HG02571 (cell line): Measurements from ENCODE around the gene IL17RD.

ENCODE experiments used
- ATAC-seq: cut with Tn5 transposase; IDR thresholded peaks from one replicate; pipeline ENCODE4 v1.9.1; 2021; ENCODE audit warnings: mild to moderate bottlenecking, moderate library complexity; ENCODE audit not compliant: unreplicated experiment

The IL17RD gene

GRCh38 chr3:57160076-57160764, 4.9 kb downstream of the IL17RD start:
- no peak for ATAC-seq

DNA sequence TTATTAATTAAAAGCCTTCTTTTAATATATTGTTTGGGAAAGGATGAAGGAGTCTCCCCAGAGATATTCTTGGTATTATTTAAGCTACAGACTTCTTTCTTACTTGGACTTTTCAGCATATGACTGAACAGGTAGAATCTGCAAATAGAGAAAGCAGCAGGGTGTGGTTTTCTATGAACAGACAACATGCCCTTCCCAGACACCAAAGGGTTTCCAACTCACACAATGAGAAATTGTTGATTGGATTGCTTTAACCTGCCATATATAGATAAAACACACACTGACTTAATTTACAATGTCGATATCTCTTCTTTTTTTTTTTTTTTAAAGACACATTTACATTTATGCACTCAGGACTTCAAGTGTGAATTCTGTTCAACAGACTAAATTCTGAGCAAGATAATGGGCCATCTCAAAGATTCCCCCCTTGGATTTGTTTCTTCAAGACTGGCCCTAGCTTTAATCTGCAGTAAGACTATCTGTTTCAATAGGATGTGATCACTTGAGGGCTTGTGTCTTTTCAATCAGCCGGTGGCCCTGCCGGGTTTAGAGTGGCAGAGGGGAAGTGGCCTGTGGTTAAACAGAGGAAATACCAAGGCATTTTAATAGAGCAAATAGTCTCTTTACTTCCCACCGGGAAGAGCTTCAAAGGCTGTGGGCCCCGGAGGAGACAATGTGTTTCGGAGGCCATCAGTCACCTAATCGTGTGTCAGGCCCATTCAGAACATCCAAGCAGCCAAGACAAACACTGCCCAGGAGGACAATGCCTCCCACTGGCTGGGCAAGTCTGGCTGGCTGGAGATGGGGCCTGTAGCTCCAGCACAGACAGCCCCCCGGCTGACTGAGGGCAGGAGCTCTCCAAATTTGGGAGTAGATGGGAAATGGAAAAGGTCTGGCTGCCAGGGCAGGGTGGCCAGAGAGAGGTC, 6.1 kb downstream of the IL17RD start:
- ATAC-seq = no peak

GRCh38 chr3:57158325-57158724, 6.8 kb downstream of the IL17RD start:
- ATAC-seq = no peak

DNA sequence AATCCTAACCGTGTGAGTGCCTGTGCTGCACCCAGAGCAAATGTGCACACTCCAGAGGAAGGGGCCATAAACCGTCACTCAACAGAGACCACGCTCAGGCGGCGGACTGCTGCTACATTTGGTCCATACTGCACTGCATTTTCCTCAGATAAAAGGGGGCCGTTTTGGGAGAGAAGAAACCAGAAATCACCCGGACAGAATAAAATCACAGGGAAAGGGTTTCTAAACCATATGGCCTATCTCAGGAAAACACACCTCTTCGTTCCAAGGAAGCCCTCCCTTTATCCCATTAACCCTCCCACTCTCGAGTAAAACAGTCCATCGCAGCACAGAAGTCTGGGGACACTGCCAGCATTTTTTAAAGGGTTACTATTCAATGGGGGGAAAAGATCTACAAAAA, 7.6 kb downstream of the IL17RD start:
- no peak for ATAC-seq

DNA sequence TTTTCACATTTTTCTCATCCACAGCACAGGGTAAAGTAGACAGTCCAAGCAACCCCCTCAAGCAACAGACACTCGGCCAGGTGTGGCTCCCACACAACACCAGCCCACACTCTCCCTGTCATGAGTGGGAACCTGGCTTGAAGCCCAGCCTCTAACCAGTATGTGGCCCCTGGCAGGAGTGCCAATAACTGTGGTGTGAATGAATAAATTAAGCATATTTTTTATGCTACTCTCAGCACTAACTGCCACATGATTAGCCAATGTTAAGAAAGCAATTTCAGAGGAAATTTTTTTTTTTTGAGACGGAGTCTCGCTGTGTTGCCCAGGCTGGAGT, 9.9 kb downstream of the IL17RD start:
- ATAC-seq = no peak

DNA sequence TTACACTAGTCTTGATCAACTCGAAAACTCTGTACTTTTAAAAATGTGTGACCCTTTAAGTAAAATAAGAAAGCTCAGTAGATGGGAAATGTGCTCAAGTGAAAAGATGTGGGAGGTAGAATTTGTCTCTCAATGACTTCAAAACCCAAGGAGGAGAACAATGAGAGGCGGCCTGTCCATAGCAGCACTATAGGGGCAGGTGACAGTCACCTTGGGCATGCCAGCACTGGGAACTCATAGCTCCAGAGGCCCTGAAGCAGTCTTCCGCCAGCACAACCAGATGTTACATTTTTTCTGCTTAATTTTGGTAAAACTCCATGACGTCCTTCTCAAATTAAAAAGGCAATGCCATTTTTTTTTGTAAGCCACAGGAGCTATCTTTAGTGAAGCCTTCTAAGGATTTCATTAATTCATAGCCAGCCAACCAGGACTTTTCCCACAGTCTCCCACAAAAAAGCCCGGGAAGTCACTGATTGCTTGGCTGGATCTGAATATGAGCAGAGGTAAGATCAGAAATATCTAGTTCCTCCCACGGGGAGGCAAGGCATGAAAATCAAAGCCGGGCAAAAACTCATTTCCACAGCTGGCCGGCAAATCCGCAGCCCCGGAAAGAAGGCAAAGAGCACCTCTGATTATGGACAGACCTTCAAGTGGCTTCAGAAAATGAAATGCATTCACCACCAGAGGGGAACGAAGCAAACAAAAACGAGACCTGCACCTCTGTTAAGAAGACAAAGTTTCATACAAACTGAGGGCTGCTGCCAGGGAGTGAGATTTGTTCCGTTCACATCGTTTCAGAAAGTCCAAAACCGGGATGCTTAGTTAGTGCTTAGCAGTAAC, 10.5 kb downstream of the IL17RD start:
- no peak for ATAC-seq

- ATAC-seq = no peak
Measured at GRCh38 chr3:57152151-57153143, 12.7 kb downstream of the IL17RD start.

DNA sequence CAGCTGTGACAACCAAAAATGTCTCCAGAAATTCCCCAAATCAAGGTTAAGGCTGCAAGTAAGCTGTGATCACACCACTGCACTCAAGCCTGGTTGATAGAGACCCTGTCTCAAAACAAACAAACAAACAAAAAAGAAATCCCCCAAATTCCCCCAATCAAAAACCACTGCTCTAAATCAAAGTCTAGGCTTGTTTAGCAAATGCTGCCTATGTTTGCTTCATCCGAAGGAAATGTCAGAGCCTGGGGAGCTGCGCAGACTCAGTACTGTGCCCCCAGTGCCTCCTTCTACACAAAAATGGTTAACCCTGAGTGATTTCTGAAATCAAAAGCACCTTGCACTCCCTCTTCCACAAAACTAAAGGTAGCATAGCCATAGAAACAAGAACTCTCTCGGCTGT, 13.4 kb downstream of the IL17RD start:
- no peak for ATAC-seq

DNA sequence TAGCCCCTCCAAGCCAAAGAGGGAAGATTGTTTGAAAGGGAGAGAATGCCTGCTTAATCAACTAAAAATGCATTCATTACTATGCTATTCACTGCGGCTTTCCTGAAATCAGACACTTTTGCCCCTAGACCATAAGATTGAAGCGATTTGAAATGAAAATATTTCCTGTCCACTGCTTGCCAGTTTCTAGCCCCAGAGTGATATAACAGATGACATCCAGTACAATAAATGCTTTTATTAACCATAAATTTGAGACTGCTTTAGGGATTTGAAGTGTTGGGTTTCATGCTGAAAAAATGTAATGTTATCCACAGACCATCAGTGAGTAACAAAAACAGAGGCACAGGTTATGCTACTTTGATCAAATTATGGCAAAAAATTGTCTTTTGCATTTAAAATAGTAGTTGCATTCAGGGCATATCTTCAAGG, 14.1 kb downstream of the IL17RD start:
- no peak for ATAC-seq

GRCh38 chr3:57150113-57150581, 15.0 kb downstream of the IL17RD start:
- no peak for ATAC-seq

DNA sequence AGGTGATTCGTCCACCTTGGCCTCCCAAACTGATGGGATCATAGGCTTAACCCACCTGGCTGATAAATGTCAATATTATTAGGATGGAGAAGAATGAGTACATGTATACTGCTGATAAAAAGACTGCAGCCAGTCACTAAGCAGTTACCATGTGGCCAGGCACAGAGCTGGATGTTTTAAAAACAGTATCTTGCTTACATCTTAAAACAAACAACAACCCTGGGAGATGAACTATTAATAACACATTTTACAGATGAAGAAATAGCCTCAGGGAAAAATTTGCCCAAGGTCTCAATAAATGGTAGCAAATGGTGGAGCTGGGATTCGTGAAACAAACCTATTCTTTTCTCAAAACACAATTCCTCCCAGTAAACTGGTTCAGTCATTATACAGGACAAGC, 18.1 kb downstream of the IL17RD start:
- no peak for ATAC-seq

- no peak for ATAC-seq
Measured at GRCh38 chr3:57145852-57146251, 19.3 kb downstream of the IL17RD start.

- no peak for ATAC-seq
Measured at GRCh38 chr3:57144952-57145351, 20.2 kb downstream of the IL17RD start.

- ATAC-seq = no peak
Measured at GRCh38 chr3:57143886-57144459, 21.2 kb downstream of the IL17RD start.

- ATAC-seq = no peak
Measured at GRCh38 chr3:57142411-57142723, 22.8 kb downstream of the IL17RD start.

- ATAC-seq = no peak
Measured at GRCh38 chr3:57141719-57142410, 23.3 kb downstream of the IL17RD start.

DNA sequence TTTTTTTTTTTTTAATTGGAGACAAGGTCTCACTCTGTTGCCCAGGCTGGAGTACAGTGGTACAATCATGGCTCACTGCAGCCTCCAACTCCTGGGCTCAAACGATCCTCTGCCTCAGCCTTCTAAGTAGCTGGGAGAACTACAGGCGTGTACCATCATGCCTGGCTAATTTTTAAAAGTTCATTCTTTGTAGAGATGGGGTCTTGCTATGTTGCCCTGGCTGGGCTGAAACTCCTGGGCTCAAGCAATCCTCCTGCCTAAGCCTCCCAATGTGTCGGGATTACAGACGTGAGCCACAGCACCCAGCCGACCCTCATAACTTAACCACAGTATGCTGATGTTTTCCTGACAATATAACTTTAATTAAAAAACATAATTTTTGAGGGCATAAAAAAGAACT, 24.3 kb downstream of the IL17RD start:
- ATAC-seq = no peak

DNA sequence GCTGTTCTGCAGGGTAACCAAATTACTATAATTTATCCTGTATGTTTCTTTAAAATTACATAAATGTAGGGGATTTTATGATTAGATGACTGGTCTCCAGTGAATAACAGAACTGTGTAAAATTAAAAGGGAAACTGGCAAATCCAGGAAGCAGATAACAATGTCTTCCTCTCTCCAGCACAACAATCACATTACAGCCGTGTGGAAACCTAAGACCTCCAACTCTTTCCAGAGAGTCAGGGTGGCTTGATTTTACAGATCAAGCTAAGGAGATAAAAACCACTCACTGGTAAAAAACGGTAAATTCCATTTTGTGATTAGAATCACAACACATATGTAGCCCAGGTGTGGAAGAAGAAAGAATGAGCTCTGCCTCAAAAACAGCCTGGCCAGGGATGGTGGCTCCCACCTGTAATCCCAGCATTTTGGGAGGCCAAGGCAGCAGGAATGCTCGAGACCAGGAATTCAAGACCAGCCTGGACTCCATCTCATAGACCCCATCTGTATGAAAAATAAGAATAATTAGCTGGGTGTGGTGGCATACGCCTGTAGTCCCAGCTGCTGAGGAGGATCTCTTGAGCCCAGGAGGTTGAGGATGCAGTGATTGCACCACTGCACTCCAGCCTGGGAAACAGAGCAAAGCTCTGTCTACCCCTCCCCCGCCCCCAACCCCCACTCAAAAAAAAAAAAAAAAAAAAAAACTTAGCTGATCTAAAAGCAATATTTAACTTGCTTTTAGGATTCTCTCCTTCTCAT, 29.0 kb downstream of the IL17RD start:
- no peak for ATAC-seq

DNA sequence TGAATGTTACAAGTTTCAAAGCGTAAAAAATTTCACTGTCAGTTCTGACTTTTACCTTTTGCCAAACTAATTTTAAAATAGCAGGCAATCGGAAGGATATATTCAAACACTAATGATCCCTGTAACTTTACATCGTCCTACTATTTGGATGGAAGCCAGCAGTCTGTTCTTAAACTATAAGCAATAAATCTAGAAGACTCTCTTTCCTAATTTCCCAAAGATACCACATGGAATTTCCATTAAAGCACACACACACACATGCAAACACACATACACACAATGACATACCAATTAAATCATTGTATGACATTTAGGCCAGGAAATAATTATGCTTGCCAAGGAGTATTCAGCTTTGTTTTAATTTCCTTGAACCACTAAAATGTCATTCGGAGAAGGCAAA, 32.0 kb downstream of the IL17RD start:
- no peak for ATAC-seq
